OCI-LY1 (cell line): ENCODE results near the gene CAB39.
A peak's percentile ranks its signal among the peaks of the same experiment; 100 is the strongest.

Experiments
- H2AFZ ChIP-seq: fragments of 200-600 bp; sonication (generic), shearing (Covaris generic); 2 replicates; pipeline ENCODE4 v1.6.0; 2014; ENCODE audit warnings: antibody characterized with exemption, mild to moderate bottlenecking, low read length
- H3F3A ChIP-seq: fragments of 200-600 bp; sonication (generic), shearing (Covaris generic); 2 replicates; pipeline ENCODE4 v1.6.0; 2014; ENCODE audit warnings: mild to moderate bottlenecking, antibody characterized with exemption, low read length, moderate library complexity; ENCODE audit not compliant: insufficient read depth
- H3K27ac ChIP-seq: fragments of 200-600 bp; sonication (generic); 2 replicates; pipeline ENCODE4 v1.5.1; 2014; ENCODE audit warnings: low read length, mixed run types, mild to moderate bottlenecking, low read depth; ENCODE audit not compliant: poor library complexity, severe bottlenecking
- H3K27me3 ChIP-seq: fragments of 200-600 bp; sonication (generic); 2 replicates; pipeline ENCODE4 v1.6.0; 2014; ENCODE audit warnings: antibody characterized with exemption, mild to moderate bottlenecking, low read length, moderate library complexity; ENCODE audit not compliant: insufficient read depth
- H3K36me3 ChIP-seq: fragments of 200-600 bp; sonication (generic); 2 replicates; pipeline ENCODE4 v1.6.1; 2014; ENCODE audit warnings: mild to moderate bottlenecking, antibody characterized with exemption, low read length, moderate library complexity, mixed read lengths; ENCODE audit not compliant: insufficient read depth
- H3K4me1 ChIP-seq: fragments of 200-600 bp; sonication (generic); 2 replicates; pipeline ENCODE4 v1.5.1; 2014; ENCODE audit warnings: mild to moderate bottlenecking, low read length, moderate library complexity; ENCODE audit not compliant: insufficient read depth, severe bottlenecking
- H3K4me2 ChIP-seq: fragments of 200-600 bp; sonication (generic), shearing (Covaris generic); 2 replicates; pipeline ENCODE4 v1.6.1; 2014; ENCODE audit warnings: low read length
- H3K4me3 ChIP-seq: fragments of 200-600 bp; sonication (generic); 2 replicates; pipeline ENCODE4 v1.5.1; 2014; ENCODE audit warnings: low read length, low read depth, mild to moderate bottlenecking, mixed read lengths; ENCODE audit not compliant: poor library complexity, severe bottlenecking
- H3K79me2 ChIP-seq: fragments of 200-600 bp; shearing (Covaris generic); 2 replicates; pipeline ENCODE4 v1.6.1; 2016; ENCODE audit warnings: mixed run types, low read length, mixed read lengths; ENCODE audit not compliant: insufficient read depth
- H3K9ac ChIP-seq: fragments of 200-600 bp; sonication (generic), shearing (Covaris generic); 2 replicates; pipeline ENCODE4 v1.6.1; 2014; ENCODE audit warnings: mild to moderate bottlenecking, low read length, mixed read lengths
- H3K9me2 ChIP-seq: fragments of 200-600 bp; sonication (generic), shearing (Covaris generic); 2 replicates; pipeline ENCODE4 v1.6.1; 2014; ENCODE audit warnings: low read depth, mild to moderate bottlenecking, low read length, mixed read lengths
- H3K9me3 ChIP-seq: fragments of 200-600 bp; shearing (Covaris generic); 2 replicates; pipeline ENCODE4 v1.6.1; 2014; ENCODE audit warnings: low read length, mixed read lengths
- H4K20me1 ChIP-seq: fragments of 200-600 bp; sonication (generic), shearing (Covaris generic); 2 replicates; pipeline ENCODE4 v1.6.0; 2016; ENCODE audit warnings: mild to moderate bottlenecking, low read length; ENCODE audit not compliant: insufficient read depth
- CTCF ChIP-seq: fragments of 200-600 bp; sonication (generic), shearing (Covaris generic); IDR thresholded peaks from 2 replicates; pipeline ENCODE4 v1.5.1; 2017; ENCODE audit warnings: mild to moderate bottlenecking, antibody characterized with exemption, low read length, moderate library complexity, mixed read lengths
- EZH2 ChIP-seq: fragments of 200-600 bp; sonication (generic), shearing (Covaris generic); IDR thresholded peaks from 2 replicates; pipeline ENCODE4 v1.8.0; 2017; ENCODE audit warnings: borderline replicate concordance, mixed run types, mild to moderate bottlenecking, antibody characterized with exemption, low read length, moderate library complexity, mixed read lengths

CAB39 gene

GRCh38 chr2:230797515-230798495 lies 85.2 kb downstream of the CAB39 start:
- Histone ChIP-seq H4K20me1 (no peaks in the 10 kb centered on the region), H3F3A (0 out of 2 replicates have a peak, but pooled peaks cover 7% of the 10 kb centered on the region), H3K4me3 (peak overlapping the region; percentile 5), H3K79me2 (no peaks in the 10 kb centered on the region), H3K27me3 (no peaks in the 10 kb centered on the region), H2AFZ (no peak overlapping the region), H3K4me1 (peaks cover 26% of the 10 kb centered on the region), H3K9me3 (peaks cover 6% of the 10 kb centered on the region; the same call in 1 of the 2 replicates), H3K9ac (peak overlapping the region; percentile 27; the same call in 1 of the 2 replicates), H3K27ac (peak overlapping the region; percentile 77), H3K4me2 (peak overlapping the region; percentile 49), H3K9me2 (no peaks in the 10 kb centered on the region), H3K36me3 (peaks cover 70% of the 10 kb centered on the region)
- TF ChIP-seq EZH2: no peak
- no peak for TF ChIP-seq CTCF

- Histone ChIP-seq H2AFZ (no peak overlapping the region), H3K9me3 (no peaks in the 10 kb centered on the region), H3K79me2 (no peaks in the 10 kb centered on the region), H3K4me1 (peaks cover 26% of the 10 kb centered on the region), H3K27ac (peak overlapping the region; percentile 77), H3F3A (0 out of 2 replicates have a peak, but pooled peaks cover 7% of the 10 kb centered on the region), H3K9ac (no peak overlapping the region), H4K20me1 (no peaks in the 10 kb centered on the region), H3K4me2 (peak overlapping the region; percentile 49; the same call in 1 of the 2 replicates), H3K4me3 (no peak overlapping the region), H3K27me3 (no peaks in the 10 kb centered on the region), H3K36me3 (peaks cover 60% of the 10 kb centered on the region), H3K9me2 (no peaks in the 10 kb centered on the region)
- TF ChIP-seq EZH2: no peak
- peak; percentile 73 for TF ChIP-seq CTCF
These were observed 86.2 kb downstream of the CAB39 start for GRCh38 chr2:230798769-230799399.

GRCh38 chr2:230805353-230806017 lies 92.8 kb downstream of the CAB39 start:
- Histone ChIP-seq H3K79me2 (no peaks in the 10 kb centered on the region), H3K27me3 (no peaks in the 10 kb centered on the region), H2AFZ (no peak overlapping the region), H3K4me1 (no peaks in the 10 kb centered on the region), H3K4me2 (no peak overlapping the region), H3K27ac (no peak overlapping the region), H3K9me2 (no peaks in the 10 kb centered on the region), H3K9ac (no peak overlapping the region), H3K4me3 (no peak overlapping the region), H3K36me3 (peaks cover 18% of the 10 kb centered on the region), H3K9me3 (no peaks in the 10 kb centered on the region), H4K20me1 (no peaks in the 10 kb centered on the region), H3F3A (no peaks in the 10 kb centered on the region)
- TF ChIP-seq EZH2: no peak
- TF ChIP-seq CTCF: no peak
